Neural progenitor cell (in vitro differentiated cells): ENCODE measurements around the gene SESN3. TPM values are rescaled to one million over a fixed set of nuclear protein-coding genes. Genes with fewer than 3 reads are reported as not detected.

Source experiments
- DNase-seq: peaks from one replicate; pipeline ENCODE4 v3.0.0-alpha.2; 2016; ENCODE audit warnings: low spot score
- H2AFZ ChIP-seq: fragments of 200-600 bp; sonication (generic); replicated peaks from 2 replicates; pipeline ENCODE4 v1.6.1; 2016; ENCODE audit warnings: antibody characterized with exemption
- H3F3A ChIP-seq: fragments of 200-600 bp; sonication (generic); 2 replicates; pipeline ENCODE4 v1.6.1; 2016; ENCODE audit warnings: antibody characterized with exemption, low read depth
- H3K27ac ChIP-seq: fragments of 200-600 bp; sonication (generic); 2 replicates; pipeline ENCODE4 v1.5.1; 2016; ENCODE audit warnings: mild to moderate bottlenecking
- H3K27me3 ChIP-seq: fragments of 200-600 bp; sonication (generic); 2 replicates; pipeline ENCODE4 v1.6.1; 2016; ENCODE audit warnings: mild to moderate bottlenecking, moderate library complexity
- H3K36me3 ChIP-seq: fragments of 200-600 bp; sonication (generic); 2 replicates; pipeline ENCODE4 v1.5.1; 2016
- H3K4me1 ChIP-seq: fragments of 200-600 bp; sonication (generic); 2 replicates; pipeline ENCODE4 v1.6.1; 2016; ENCODE audit warnings: mixed run types
- H3K4me2 ChIP-seq: fragments of 200-600 bp; sonication (generic); 2 replicates; pipeline ENCODE4 v1.6.1; 2016
- H3K4me3 ChIP-seq: fragments of 200-600 bp; sonication (generic); 2 replicates; pipeline ENCODE4 v1.5.1; 2016
- H3K79me2 ChIP-seq: fragments of 200-600 bp; sonication (generic); 2 replicates; pipeline ENCODE4 v1.6.1; 2016; ENCODE audit warnings: low read depth
- H3K9ac ChIP-seq: fragments of 200-600 bp; sonication (generic); 2 replicates; pipeline ENCODE4 v1.6.1; 2016
- H3K9me3 ChIP-seq: fragments of 200-600 bp; sonication (generic); 2 replicates; pipeline ENCODE4 v1.5.1; 2016; ENCODE audit warnings: low read depth
- H4K20me1 ChIP-seq: fragments of 200-600 bp; sonication (generic); 2 replicates; pipeline ENCODE4 v1.6.1; 2016; ENCODE audit warnings: low read depth
- H3K27ac Mint-ChIP-seq: 3 replicates; pipeline ENCODE4 v1.8.0; 2021; ENCODE audit warnings: mixed read lengths
- H3K27me3 Mint-ChIP-seq: 2 replicates; pipeline ENCODE4 v1.8.0; 2022; ENCODE audit warnings: low read depth, mild to moderate bottlenecking, inconsistent platforms, moderate library complexity, mixed read lengths; ENCODE audit not compliant: insufficient read depth
- H3K36me3 Mint-ChIP-seq: 3 replicates; pipeline ENCODE4 v1.8.0; 2021; ENCODE audit warnings: mixed read lengths
- H3K4me1 Mint-ChIP-seq: 3 replicates; pipeline ENCODE4 v1.8.0; 2021; ENCODE audit warnings: mixed read lengths
- H3K4me3 Mint-ChIP-seq: 3 replicates; pipeline ENCODE4 v1.8.0; 2021; ENCODE audit warnings: mild to moderate bottlenecking, moderate library complexity, mixed read lengths
- H3K9me3 Mint-ChIP-seq: 3 replicates; pipeline ENCODE4 v1.8.0; 2020; ENCODE audit warnings: mixed read lengths
- CTCF ChIP-seq: fragments of 200-600 bp; sonication (generic); IDR thresholded peaks from 2 replicates; pipeline ENCODE4 v1.5.1; 2017; ENCODE audit warnings: antibody characterized with exemption, mild to moderate bottlenecking
- EZH2 ChIP-seq: fragments of 200-600 bp; sonication (generic); IDR thresholded peaks from 2 replicates; pipeline ENCODE4 v1.6.1; 2017; ENCODE audit warnings: antibody characterized with exemption, mild to moderate bottlenecking, moderate library complexity
- EZH2phosphoT487 ChIP-seq: fragments of 200-600 bp; sonication (generic); IDR thresholded peaks from 2 replicates; pipeline ENCODE4 v1.6.1; 2017; ENCODE audit warnings: antibody characterized with exemption
- total RNA-seq: library from RNA; depleted of rRNA; stranded (reverse); fragments of >200 nt; gene quantifications from 2 replicates; pipeline ENCODE4 v1.2.3, GENCODE V29; 2015; ENCODE audit warnings: low replicate concordance

Gene SESN3
- total RNA-seq, 1 donor from 2014 or later = 234 TPM

GRCh38 chr11:95147364-95147905 lies 83.6 kb downstream of the SESN3 start:
- H3K9me3 Mint-ChIP-seq = no peaks in the 10 kb centered on the region
- peaks cover 4% of the 10 kb centered on the region for H3K4me1 ChIP-seq
- H3K4me3 Mint-ChIP-seq = no peak overlapping the region
- no peaks in the 10 kb centered on the region for H4K20me1 ChIP-seq
- peaks cover 2% of the 10 kb centered on the region for H3K27me3 Mint-ChIP-seq
- no peaks in the 10 kb centered on the region for H3K36me3 Mint-ChIP-seq
- no peak overlapping the region for H3K9ac ChIP-seq
- no peak overlapping the region for H3K27ac ChIP-seq
- H3K79me2 ChIP-seq = no peaks in the 10 kb centered on the region
- no peak for DNase-seq
- H3K27ac Mint-ChIP-seq = no peak overlapping the region
- peaks cover 25% of the 10 kb centered on the region for H3K4me1 Mint-ChIP-seq
- no peak overlapping the region for H3K4me2 ChIP-seq
- TF ChIP-seq EZH2 (no peak), CTCF (no peak), EZH2phosphoT487 (no peak)
- H3F3A ChIP-seq = peaks cover 25% of the 10 kb centered on the region
- H3K36me3 ChIP-seq = no peaks in the 10 kb centered on the region
- H3K9me3 ChIP-seq = no peaks in the 10 kb centered on the region
- no peak overlapping the region for H3K4me3 ChIP-seq
- no peak overlapping the region for H2AFZ ChIP-seq
- peaks cover 83% of the 10 kb centered on the region for H3K27me3 ChIP-seq

- H3F3A ChIP-seq = peaks cover 11% of the 10 kb centered on the region
- H3K4me3 ChIP-seq = no peak overlapping the region
- H3K9ac ChIP-seq = no peak overlapping the region
- no peak for DNase-seq
- peaks cover 98% of the 10 kb centered on the region for H3K27me3 ChIP-seq
- Mint-ChIP-seq H3K27me3 (peaks cover 2% of the 10 kb centered on the region), H3K4me3 (no peak overlapping the region), H3K36me3 (no peaks in the 10 kb centered on the region), H3K4me1 (peaks cover 19% of the 10 kb centered on the region), H3K9me3 (no peaks in the 10 kb centered on the region), H3K27ac (no peak overlapping the region)
- no peak overlapping the region for H2AFZ ChIP-seq
- no peaks in the 10 kb centered on the region for H3K36me3 ChIP-seq
- no peaks in the 10 kb centered on the region for H3K79me2 ChIP-seq
- no peak overlapping the region for H3K4me2 ChIP-seq
- TF ChIP-seq EZH2phosphoT487 (no peak), EZH2 (no peak), CTCF (no peak)
- H3K4me1 ChIP-seq = peaks cover 4% of the 10 kb centered on the region
- no peak overlapping the region for H3K27ac ChIP-seq
- H3K9me3 ChIP-seq = no peaks in the 10 kb centered on the region
- no peaks in the 10 kb centered on the region for H4K20me1 ChIP-seq
Observed at GRCh38 chr11:95145430-95146060, 85.5 kb downstream of the SESN3 start.

- no peaks in the 10 kb centered on the region for H3K36me3 ChIP-seq
- no peak overlapping the region for H3K4me3 Mint-ChIP-seq
- H3K79me2 ChIP-seq = no peaks in the 10 kb centered on the region
- H3K9me3 ChIP-seq = no peaks in the 10 kb centered on the region
- peaks cover 2% of the 10 kb centered on the region for H3K27me3 Mint-ChIP-seq
- H3K27me3 ChIP-seq = peaks cover 98% of the 10 kb centered on the region
- H2AFZ ChIP-seq = no peak overlapping the region
- DNase-seq = no peak
- H3K27ac ChIP-seq = no peak overlapping the region
- no peaks in the 10 kb centered on the region for H3K36me3 Mint-ChIP-seq
- peaks cover 17% of the 10 kb centered on the region for H3K4me1 Mint-ChIP-seq
- H3K4me1 ChIP-seq = no peaks in the 10 kb centered on the region
- no peaks in the 10 kb centered on the region for H3K9me3 Mint-ChIP-seq
- no peak overlapping the region for H3K4me2 ChIP-seq
- TF ChIP-seq EZH2phosphoT487 = no peak
- no peak for TF ChIP-seq EZH2
- no peak for TF ChIP-seq CTCF
- no peak overlapping the region for H3K9ac ChIP-seq
- peaks cover 2% of the 10 kb centered on the region for H3F3A ChIP-seq
- H3K4me3 ChIP-seq = no peak overlapping the region
- no peak overlapping the region for H3K27ac Mint-ChIP-seq
- H4K20me1 ChIP-seq = no peaks in the 10 kb centered on the region
Observed at GRCh38 chr11:95144313-95145235, 86.4 kb downstream of the SESN3 start.
